Ascending aorta (tissue), 2 donors: Measurements from ENCODE around the gene C3orf18. TPM values are rescaled to one million over a fixed set of nuclear protein-coding genes. Genes with fewer than 3 reads are reported as not detected.

Source experiments
- DNase-seq, 2 donors: peaks; one replicate each; pipeline ENCODE4 v3.0.0-alpha.2; 2019; ENCODE audit warnings: low spot score in 2 of 2
- H3K27ac ChIP-seq, 2 donors: fragments of 200-600 bp; sonication (generic); one replicate each; pipeline ENCODE4 v1.5.1; 2016 to 2017; ENCODE audit warnings: mild to moderate bottlenecking in 1 of 2
- H3K27me3 ChIP-seq: fragments of 200-600 bp; sonication (generic); one replicate; pipeline ENCODE4 v1.5.1; 2017
- H3K36me3 ChIP-seq, 2 donors: fragments of 200-600 bp; sonication (generic); one replicate each; pipeline ENCODE4 v1.5.1; 2016
- H3K4me1 ChIP-seq, 2 donors: fragments of 200-600 bp; sonication (generic); one replicate each; pipeline ENCODE4 v1.5.1; 2016 to 2017; ENCODE audit warnings: mild to moderate bottlenecking in 1 of 2
- H3K4me3 ChIP-seq, 2 donors: fragments of 200-600 bp; sonication (generic); one replicate each; pipeline ENCODE4 v1.5.1; 2016 to 2017; ENCODE audit warnings: mild to moderate bottlenecking in 1 of 2
- H3K9me3 ChIP-seq, 2 donors: fragments of 200-600 bp; sonication (generic); one replicate each; pipeline ENCODE4 v1.5.1; 2016
- intact Hi-C: fragments of 100-400 bp; cut with DNase I; formaldehyde crosslinking; loops from one replicate; pipeline ENCODE4 v1.15.1; 2023
- total RNA-seq: library from RNA; depleted of rRNA; stranded (reverse); fragments of >200 nt; gene quantifications from one replicate; pipeline ENCODE4 v1.1.0, GENCODE V29; 2016
- TF ChIP-seq, protein P1 (sequence below), 3 experiments: fragments of 200-600 bp in 2 of 3; fragments of 450-650 bp in 1 of 3; sonication (generic) in 2 of 3; IDR thresholded peaks; one replicate each; pipeline ENCODE4 v1.5.1; 2016 to 2019; ENCODE audit warnings: antibody characterized with exemption in 3 of 3, mild to moderate bottlenecking in 1 of 3, moderate library complexity in 1 of 3

C3orf18 gene
- total RNA-seq, 1 donor from 2014 or later, result 29.5 TPM

GRCh38 chr3:50592568-50592967, 25.0 kb upstream of the C3orf18 start:
- H3K4me1 ChIP-seq, result peaks cover 0 to 8% of the 10 kb centered on the region in 2 donors
- TF ChIP-seq, protein P1, sequence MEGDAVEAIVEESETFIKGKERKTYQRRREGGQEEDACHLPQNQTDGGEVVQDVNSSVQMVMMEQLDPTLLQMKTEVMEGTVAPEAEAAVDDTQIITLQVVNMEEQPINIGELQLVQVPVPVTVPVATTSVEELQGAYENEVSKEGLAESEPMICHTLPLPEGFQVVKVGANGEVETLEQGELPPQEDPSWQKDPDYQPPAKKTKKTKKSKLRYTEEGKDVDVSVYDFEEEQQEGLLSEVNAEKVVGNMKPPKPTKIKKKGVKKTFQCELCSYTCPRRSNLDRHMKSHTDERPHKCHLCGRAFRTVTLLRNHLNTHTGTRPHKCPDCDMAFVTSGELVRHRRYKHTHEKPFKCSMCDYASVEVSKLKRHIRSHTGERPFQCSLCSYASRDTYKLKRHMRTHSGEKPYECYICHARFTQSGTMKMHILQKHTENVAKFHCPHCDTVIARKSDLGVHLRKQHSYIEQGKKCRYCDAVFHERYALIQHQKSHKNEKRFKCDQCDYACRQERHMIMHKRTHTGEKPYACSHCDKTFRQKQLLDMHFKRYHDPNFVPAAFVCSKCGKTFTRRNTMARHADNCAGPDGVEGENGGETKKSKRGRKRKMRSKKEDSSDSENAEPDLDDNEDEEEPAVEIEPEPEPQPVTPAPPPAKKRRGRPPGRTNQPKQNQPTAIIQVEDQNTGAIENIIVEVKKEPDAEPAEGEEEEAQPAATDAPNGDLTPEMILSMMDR (IDR thresholded peaks at IDR 0.05), result no peak
- no peaks in the 10 kb centered on the region for H3K9me3 ChIP-seq
- no peak for DNase-seq
- H3K4me3 ChIP-seq, result no peak overlapping the region
- no peak overlapping the region for H3K27ac ChIP-seq
- intact Hi-C loops, result no loop called here
- H3K27me3 ChIP-seq, result no peaks in the 10 kb centered on the region
- no peaks in the 10 kb centered on the region for H3K36me3 ChIP-seq

- intact Hi-C loops, result no loop called here
- Histone ChIP-seq H3K36me3 (no peaks in the 10 kb centered on the region), H3K27me3 (no peaks in the 10 kb centered on the region)
Measured at GRCh38 chr3:50591196-50591741, 23.7 kb upstream of the C3orf18 start.

GRCh38 chr3:50588759-50589433, 21.3 kb upstream of the C3orf18 start:
- TF ChIP-seq, protein P1 (IDR thresholded peaks at IDR 0.05), result no peak
- no peak for DNase-seq
- Histone ChIP-seq H3K36me3 (no peaks in the 10 kb centered on the region), H3K4me3 (no peak overlapping the region), H3K9me3 (no peaks in the 10 kb centered on the region), H3K27ac (no peak overlapping the region), H3K27me3 (no peaks in the 10 kb centered on the region), H3K4me1 (peaks cover 0 to 8% of the 10 kb centered on the region in 2 donors)
- intact Hi-C loops, result no loop called here

More at GRCh38 chr3:50591196-50591741, 23.7 kb upstream of the C3orf18 start:
- DNase-seq, result no peak
- H3K4me3 ChIP-seq, result no peak overlapping the region
- TF ChIP-seq, protein P1 (IDR thresholded peaks at IDR 0.05), result no peak
- peaks cover 0 to 8% of the 10 kb centered on the region in 2 donors for H3K4me1 ChIP-seq
- no peaks in the 10 kb centered on the region for H3K9me3 ChIP-seq
- H3K27ac ChIP-seq, result no peak overlapping the region

DNA sequence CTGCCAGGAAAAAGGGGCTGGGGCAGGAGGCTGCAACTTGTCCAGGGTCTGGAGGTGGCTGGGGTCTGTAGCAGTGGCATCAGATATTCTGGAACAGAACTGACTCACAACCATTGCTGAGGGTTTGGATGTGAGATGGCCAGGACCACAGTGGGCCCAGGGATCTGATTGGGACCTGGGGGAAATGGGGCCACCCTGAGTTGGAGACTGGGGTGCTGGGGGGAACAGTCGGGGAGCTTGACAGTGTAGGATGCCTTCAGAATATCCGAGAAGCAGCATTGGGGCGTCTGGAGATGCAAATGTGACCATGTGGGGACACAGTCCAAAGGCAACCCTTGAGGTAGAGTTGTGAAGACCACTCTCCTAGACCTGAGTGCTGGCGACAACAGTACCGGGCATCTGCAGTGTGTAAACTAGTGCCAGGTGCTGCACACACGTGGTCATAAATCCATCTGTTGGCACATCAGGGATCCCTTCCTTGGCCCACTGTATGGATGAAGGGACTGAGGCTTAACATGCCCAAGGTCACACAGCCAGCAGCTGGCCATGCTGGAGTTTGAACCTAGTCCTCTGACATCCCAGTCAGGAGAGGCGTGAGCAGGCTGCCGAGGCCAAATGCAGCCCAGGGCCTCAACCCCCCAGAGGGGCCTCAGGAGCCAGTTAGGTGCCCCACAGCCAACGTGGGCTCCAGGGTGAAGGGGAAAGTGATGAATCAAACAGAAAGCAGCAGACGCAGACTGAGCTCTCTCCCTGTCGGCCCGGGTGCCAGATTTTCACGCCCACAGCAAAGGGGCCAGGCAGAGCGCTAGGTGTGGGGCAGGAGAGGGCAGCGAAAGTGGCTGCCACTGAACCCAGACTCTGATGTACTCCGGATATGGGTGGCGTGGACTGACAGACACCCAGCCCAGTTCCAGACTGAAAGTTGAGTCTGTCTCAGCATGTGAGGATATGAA, 20.5 kb upstream of the C3orf18 start:
- Histone ChIP-seq H3K4me3 (no peak overlapping the region), H3K36me3 (no peaks in the 10 kb centered on the region), H3K27ac (no peak overlapping the region), H3K27me3 (no peaks in the 10 kb centered on the region), H3K9me3 (no peaks in the 10 kb centered on the region), H3K4me1 (peaks cover 0 to 8% of the 10 kb centered on the region in 2 donors)
- DNase-seq, result no peak
- intact Hi-C loops, result no loop called here
- TF ChIP-seq, protein P1 (IDR thresholded peaks at IDR 0.05), result no peak

DNA sequence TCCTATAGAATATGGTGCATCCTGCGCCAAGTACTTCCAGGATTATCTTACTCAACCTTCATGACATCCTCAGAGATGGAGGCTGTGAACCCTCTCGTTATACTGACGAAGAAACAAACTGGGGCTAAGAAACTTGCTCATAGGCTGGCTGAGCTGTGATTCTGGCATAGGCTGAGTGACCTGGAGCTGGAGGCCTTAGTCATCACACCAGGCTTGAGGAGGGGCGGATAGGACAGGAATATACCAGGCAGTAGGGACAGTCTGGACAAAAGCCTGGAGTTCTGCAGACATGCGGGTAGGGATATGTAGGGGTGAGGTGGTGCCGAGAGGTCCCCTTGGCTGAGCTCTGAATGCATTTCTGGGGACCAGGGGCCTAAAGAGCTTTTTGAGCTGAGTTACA, 19.8 kb upstream of the C3orf18 start:
- H3K27ac ChIP-seq, result no peak overlapping the region
- no peak for DNase-seq
- H3K9me3 ChIP-seq, result no peaks in the 10 kb centered on the region
- H3K4me3 ChIP-seq, result no peak overlapping the region
- TF ChIP-seq, protein P1 (IDR thresholded peaks at IDR 0.05), result no peak
- H3K4me1 ChIP-seq, result peaks cover 0 to 10% of the 10 kb centered on the region in 2 donors
- no peaks in the 10 kb centered on the region for H3K27me3 ChIP-seq
- intact Hi-C loops, result no loop called here
- no peaks in the 10 kb centered on the region for H3K36me3 ChIP-seq
